SKM-1 treated with dmso at 0.1 percent for 144 hours (cell line): ENCODE measurements around the gene ARID1B.

Experiments
- DNase-seq: peaks from one replicate; lab custom pipeline; 2025; ENCODE audit not compliant: unreplicated experiment; lab: John Stamatoyannopoulos, UW

Gene ARID1B

DNA sequence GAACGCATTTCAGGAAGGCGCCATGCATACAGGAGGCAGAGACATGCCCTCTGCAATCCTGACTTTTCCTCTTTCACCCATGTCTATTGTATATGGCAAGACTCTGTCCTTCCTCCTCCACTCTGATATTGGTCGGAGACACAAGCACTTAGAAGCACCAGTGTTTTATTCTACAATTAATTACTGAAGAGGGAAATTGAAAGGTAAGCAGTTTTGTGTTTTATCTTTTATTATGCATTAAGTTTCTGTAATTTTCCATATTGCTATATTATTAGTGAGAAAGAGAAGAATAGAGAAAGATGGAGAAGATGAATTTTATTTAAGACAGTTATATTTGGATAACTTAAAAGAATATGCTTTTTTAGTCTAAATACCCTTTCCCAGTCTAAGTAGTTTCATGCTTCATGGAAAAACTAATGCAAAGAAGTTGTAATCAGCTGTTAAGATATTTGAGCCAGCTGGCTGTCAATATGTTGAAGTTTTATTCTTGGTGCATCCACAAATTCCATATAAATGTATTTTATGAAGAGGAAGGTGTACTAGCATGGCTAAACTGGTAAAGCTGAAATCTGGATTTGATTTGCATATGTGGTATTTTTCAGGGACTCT, 13.6 kb downstream of the ARID1B start:
- DNase-seq, result no peak

GRCh38 chr6:156791320-156791850, 14.2 kb downstream of the ARID1B start:
- DNase-seq, result no peak

DNA sequence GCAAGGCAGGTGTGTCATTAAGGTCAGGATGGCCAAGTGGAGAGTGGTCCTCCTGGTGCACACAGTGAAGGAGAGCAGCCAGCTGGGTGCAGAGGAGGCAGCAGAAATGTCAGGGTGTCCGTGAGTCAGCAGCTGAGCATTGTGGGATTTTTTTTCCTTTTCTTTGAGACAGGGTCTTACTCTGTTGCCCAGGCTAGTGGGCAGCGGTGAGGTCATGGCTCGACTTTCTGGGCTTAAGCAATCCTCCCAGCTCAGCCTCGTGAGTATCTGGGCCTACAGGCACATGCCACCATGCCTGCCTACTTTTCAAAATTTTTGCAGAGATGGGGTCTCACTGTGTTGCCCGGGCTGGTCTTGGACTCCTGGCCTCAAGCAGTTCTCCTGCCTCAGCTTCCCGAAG, 16.0 kb downstream of the ARID1B start:
- no peak for DNase-seq

- no peak for DNase-seq
These were observed 17.6 kb downstream of the ARID1B start for GRCh38 chr6:156794546-156795354.

DNA sequence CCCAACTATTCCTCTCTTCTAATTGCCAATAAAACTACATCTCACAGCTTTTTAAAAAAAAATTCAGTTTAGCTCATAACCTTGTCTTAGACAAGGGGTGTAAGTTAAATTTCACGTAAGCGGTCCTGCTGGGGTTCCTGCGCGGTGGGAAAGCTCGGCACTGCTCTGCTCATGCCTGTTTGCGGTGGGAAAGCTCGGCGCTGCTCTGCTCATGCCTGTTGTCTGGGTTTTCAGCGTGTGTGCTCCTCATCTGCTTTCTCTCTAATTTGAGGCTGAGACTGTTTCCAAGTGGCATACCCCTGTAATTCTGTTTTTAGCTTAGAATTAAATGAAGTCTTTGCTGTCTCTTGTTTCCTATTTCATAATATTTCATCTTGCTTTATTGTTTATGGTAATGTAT, 18.6 kb downstream of the ARID1B start:
- no peak for DNase-seq

GRCh38 chr6:156796627-156797026, 19.4 kb downstream of the ARID1B start:
- DNase-seq, result no peak

- no peak for DNase-seq
These were observed 20.9 kb downstream of the ARID1B start for GRCh38 chr6:156797901-156798735.

GRCh38 chr6:156801712-156802111, 24.5 kb downstream of the ARID1B start:
- DNase-seq, result no peak

- DNase-seq, result no peak
These were observed 26.2 kb downstream of the ARID1B start for GRCh38 chr6:156803353-156803752.

- no peak for DNase-seq
These were observed 27.2 kb downstream of the ARID1B start for GRCh38 chr6:156804402-156804801.

DNA sequence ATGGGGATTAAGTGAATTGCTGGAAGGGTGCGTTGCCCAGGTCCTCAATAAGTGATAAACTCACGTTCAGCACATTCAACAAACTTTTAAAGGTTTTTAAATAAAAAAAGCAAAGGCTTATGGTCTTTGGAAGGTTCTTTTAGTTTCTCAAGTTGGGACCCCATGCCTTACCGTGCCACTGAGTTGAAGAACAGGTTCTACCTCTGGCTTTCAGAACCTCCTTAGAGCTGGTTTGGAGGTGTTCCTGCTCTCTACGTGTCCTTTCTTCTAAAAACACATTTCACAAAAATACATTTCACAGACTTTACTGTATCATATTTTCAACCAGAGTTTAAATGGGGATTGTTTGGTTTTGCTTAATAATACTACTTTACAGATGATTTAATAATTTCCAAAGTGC, 29.0 kb downstream of the ARID1B start:
- DNase-seq, result no peak

- no peak for DNase-seq
These were observed 29.9 kb downstream of the ARID1B start for GRCh38 chr6:156807028-156807427.

- DNase-seq, result no peak
These were observed 30.6 kb downstream of the ARID1B start for GRCh38 chr6:156807795-156808194.

DNA sequence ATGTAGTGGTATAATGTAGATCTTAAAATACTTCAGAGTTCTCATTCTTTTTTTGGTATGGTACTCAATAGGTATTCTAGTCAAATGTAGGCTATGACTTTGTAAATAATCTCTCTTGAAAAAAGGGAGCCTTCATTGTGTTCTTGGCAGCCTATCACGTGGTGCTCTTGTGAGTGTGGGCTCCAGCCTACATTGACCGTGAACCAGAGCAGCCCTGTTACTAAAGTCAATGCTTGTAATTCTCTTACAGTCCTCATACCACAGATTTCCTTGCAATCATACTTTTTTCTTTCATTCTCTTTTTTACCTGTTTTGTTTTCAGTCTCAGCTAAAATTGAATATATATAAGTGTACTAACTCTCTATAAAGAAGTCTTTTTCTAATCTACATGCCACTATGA, 31.1 kb downstream of the ARID1B start:
- no peak for DNase-seq

GRCh38 chr6:156809034-156809433, 31.9 kb downstream of the ARID1B start:
- DNase-seq, result peak; percentile 30

- DNase-seq, result no peak
These were observed 32.4 kb downstream of the ARID1B start for GRCh38 chr6:156809446-156810178.

DNA sequence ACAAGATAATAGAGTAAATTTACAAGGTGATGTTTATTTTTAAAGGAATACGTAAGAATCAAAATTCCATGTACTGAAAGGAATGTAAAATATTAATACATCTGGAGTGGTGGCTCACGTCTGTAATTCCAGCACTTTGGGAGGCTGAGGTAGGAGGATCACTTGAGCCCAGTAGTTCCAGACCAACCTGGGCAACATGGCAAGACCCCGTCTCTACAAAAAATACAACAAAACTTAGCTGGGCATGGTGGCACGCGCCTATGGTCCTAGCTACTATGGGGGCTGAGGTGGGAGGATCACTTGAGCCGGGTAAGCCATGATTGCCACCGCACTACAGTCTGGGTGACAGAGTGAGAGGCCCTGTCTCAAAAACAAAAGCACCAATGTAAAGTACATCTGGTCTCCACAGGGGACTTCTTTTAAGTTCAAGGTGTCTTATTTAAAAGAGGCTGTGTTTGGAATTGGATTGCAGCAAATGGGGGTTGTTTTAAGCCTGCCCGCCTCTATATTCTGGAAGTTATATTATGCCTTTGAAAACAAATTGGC, 36.9 kb downstream of the ARID1B start:
- no peak for DNase-seq

DNA sequence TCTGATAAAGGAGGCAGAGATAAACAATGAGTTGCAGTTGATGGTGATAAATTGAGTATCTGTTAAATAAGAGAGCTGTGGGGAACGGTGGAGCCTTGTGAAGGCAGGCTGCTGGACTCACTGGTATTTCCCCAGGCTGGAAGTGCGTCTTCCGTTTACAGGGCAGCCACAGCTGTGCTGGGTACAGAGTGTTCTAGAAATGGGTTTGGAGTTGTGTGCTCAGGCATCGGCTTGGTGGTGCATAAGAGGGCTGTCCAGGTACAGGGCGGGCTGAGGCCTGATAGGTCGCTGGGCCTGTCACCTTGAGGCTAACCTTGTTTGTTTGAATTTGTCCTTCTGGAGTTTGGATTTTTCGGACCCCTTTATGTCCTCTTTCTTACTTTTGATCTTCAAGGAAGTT, 39.3 kb downstream of the ARID1B start:
- no peak for DNase-seq

DNA sequence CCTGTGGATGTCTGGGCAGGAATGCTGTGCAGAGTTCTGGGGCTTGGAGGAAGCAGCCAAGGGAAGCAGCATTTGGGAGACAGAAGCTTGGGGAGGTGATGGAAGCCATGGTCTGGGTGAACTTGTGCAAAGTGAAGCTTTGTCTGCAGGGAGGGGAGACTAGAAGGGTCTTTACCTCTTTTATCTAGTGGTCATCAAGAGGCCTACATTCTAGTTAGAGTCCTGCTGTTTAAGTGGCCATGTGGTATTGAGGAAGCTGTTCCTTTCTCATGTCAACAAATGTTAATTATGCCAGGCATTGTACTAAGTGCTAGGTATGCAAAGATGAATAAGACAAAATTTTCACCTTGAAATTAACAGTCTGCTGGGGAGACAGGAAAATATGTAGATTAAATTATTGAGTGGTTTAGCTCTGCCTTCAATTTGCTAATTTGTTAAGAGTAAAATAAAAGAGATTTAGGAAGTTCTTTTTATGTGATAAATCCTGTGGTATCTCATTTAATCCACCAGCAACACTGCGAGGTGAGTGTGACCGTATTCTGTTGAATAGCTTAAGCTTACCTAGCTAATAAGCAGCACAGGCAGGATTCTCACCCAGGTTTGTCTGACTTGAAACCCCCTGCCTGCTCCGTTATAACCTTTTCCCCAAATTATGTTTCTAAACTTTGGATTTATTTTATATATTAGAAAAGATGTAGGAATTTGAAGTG, 43.1 kb downstream of the ARID1B start:
- no peak for DNase-seq

DNA sequence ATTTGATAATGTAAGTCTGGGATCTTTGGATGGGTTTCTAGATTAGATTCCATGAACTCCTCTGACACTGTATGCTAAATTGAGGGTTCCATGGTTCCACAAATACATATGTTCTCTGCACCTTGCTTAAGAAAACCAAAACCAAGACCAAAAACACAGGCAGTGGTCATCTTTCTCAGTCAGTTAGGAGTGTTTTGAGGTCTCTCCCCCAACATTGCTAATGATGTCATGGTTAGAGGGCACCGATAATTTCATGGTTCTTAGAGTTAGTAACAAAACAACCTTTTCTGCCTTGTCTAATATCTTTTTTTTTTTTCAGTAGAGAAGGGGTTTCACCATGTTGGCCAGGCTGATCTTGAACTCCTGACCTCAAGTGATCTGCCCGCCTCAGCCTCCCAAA, 44.5 kb downstream of the ARID1B start:
- DNase-seq, result no peak
